Epidermal melanocyte (primary cell): ENCODE measurements around the gene PTTG1IP.

Experiments
- DNase-seq: peaks from one replicate; pipeline ENCODE4 v3.0.0; 2011; ENCODE audit warnings: low spot score; ENCODE audit not compliant: insufficient read length

The PTTG1IP gene

GRCh38 chr21:44802396-44803153, 70.9 kb downstream of the PTTG1IP start:
- no peak for DNase-seq

DNA sequence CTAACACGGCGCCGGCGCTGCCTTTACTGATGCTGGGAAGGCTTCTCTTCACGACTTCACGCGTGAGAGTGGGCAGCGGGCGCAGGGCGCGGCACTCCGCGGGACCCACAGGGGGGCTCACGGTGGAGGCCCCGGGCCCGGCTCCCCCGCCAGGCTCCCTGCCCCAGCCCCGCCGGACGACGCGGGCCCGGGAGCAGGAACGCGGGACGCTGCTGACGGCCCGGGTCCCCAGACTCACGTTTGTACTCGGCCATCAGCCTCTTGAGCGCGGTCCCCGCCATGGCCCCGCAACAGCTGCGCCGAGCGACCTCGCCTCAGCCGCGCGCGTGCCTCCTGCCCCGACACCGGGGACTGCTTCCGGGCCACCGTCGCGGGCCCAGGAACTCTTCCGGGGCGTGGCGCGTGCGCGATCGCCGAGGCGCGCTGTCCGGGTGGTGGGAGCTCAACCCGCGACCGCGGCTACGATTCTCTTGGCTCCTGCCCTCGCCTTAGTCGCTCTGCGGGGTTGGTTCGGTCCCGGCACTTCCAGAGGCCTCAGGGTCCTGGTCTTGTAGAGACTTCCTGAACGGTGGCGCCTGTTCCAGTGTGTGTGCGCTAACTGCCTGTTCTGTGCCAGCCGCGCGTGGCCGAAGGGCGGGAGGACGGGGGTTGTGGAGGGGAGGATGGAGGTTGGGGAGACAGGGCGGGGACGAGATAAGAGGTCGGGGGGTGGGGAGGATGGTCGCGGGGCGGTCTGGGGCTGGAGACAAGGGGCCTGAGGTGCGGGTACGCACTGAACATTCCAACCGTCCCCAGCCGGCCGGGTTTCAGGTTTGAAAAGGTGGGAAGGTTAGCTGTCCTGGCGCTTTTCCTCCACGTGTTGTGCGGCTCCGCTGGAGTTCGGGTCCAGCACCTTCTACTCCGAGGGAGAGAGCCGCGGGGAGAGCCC, 71.8 kb downstream of the PTTG1IP start, which contains the start of gene UBE2G2:
UBE2G2 (minus strand) TSS at position 353 of the 928 bp plus-strand sequence; CDS start at position 281, 72 bp downstream.
- DNase-seq = peak; percentile 91

DNA sequence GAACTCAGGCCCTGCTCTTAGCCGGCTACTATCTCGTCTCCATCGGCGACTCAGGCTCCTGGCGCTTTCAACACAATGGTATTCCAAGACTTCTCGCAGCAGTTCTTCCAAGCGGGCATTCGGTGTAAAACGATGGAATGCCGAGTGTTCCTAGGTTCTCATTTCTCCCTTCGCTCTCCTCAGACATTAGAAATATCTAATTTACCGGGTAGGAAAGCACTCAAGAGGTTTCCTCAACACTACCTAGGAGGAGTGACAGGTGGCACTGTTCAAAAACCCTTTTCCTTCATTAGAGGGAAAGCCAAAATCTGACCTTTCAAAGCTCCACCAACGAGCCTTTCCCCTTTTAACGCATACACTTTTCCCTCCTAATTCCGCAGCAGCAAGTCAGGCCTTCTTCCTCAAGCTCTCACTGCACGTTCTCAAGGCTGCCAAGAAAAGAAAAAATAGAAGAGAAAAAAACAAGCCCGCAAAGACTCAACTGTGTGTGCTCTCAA, 72.5 kb downstream of the PTTG1IP start:
- peak; percentile 46 for DNase-seq

DNA sequence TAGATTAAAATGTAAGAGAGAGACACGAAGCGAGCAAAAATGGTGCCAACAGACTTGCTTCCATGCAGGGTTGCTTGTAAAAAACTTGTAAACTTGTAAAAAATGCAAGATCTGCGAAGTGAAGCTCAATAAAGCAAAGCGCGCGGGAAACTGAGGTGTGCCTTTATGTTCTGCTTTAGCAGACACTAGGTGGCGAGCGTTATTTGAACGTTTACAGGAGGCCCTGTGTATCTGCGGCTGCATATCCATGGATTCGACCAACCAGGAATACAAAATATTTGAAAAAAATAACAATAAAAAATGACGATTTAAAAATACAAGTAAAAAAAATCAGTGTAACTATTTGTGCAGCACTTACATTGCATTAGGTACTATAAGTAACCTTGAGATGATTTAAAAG, 73.4 kb downstream of the PTTG1IP start:
- no peak for DNase-seq

DNA sequence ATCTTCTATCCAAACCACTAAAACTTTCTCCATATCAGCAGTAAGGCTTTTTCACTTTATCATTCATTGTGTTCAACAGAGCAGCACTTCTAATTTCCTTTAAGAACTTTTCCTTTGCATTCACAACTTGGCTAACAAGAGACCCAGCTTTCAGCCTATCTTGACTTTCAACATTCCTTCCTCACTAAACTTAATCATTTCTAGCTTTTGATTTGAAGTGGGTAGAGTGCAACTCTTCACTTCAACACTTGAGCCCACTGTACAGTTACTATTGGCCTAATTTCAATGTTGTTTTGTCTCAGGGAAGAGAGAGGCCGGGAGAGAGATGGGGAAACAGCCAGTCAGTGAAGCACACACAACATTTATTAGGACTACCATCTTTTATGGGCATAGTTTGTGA, 73.8 kb downstream of the PTTG1IP start:
- no peak for DNase-seq
